ENCODE measurements around the gene KMT2C.

DNA sequence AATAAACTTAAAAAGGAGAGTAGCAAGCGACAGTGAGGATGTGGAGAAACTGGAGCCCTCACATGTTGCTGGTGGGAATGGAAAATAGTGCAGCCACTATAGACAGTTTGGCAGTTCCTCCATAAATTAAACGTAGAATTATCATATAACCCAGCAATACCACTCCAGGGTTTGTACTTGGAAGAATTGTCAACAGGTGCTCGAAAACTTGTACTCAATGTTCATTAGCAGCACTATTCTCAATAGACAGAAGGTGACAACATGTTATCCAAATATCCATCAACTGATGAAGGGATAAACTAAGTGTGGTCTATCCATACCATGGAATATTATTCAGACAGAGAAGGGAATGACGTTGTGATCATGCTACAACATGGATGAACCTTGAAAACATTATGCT lies 338.5 kb downstream of the KMT2C start:
- no peak for TF ChIP-seq POLR2A (IDR thresholded peaks at IDR 0.05)
- TF ChIP-seq, protein P1, sequence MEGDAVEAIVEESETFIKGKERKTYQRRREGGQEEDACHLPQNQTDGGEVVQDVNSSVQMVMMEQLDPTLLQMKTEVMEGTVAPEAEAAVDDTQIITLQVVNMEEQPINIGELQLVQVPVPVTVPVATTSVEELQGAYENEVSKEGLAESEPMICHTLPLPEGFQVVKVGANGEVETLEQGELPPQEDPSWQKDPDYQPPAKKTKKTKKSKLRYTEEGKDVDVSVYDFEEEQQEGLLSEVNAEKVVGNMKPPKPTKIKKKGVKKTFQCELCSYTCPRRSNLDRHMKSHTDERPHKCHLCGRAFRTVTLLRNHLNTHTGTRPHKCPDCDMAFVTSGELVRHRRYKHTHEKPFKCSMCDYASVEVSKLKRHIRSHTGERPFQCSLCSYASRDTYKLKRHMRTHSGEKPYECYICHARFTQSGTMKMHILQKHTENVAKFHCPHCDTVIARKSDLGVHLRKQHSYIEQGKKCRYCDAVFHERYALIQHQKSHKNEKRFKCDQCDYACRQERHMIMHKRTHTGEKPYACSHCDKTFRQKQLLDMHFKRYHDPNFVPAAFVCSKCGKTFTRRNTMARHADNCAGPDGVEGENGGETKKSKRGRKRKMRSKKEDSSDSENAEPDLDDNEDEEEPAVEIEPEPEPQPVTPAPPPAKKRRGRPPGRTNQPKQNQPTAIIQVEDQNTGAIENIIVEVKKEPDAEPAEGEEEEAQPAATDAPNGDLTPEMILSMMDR (IDR thresholded peaks at IDR 0.05) = no peak
